Activated CD4-positive, alpha-beta T cell treated with anti-CD3 and anti-CD28 coated beads, Interleukin-2, Interleukin-4, amounts not matched to agents 100 ng/mL and 50 ng/mL, durations not matched to agents 16 hours and 8 hours (primary cell): Measurements from ENCODE around the gene SLC38A6.
A peak's percentile ranks its signal among the peaks of the same experiment; 100 is the strongest.

Experiments
- DNase-seq: peaks from one replicate; pipeline ENCODE4 v3.0.0-alpha.2; 2020; ENCODE audit warnings: low spot score

SLC38A6 gene

GRCh38 chr14:60977847-60978246 is 3.2 kb upstream of the SLC38A6 start:
- no peak for DNase-seq

GRCh38 chr14:60981633-60982455 is 799 bp downstream of the SLC38A6 start:
- peak; percentile 34 for DNase-seq

GRCh38 chr14:60984196-60984595 is 3.2 kb downstream of the SLC38A6 start:
- no peak for DNase-seq

- DNase-seq: no peak
These were observed 5.5 kb downstream of the SLC38A6 start for GRCh38 chr14:60986500-60986899.

GRCh38 chr14:60989599-60989998 is 8.6 kb downstream of the SLC38A6 start:
- DNase-seq: no peak

GRCh38 chr14:60998617-60999016 is 17.6 kb downstream of the SLC38A6 start:
- DNase-seq: no peak

- DNase-seq: no peak
These were observed 18.5 kb downstream of the SLC38A6 start for GRCh38 chr14:60999536-60999935.

GRCh38 chr14:61003571-61003970 is 22.5 kb downstream of the SLC38A6 start:
- no peak for DNase-seq

GRCh38 chr14:61019537-61019936 is 38.5 kb downstream of the SLC38A6 start:
- no peak for DNase-seq

GRCh38 chr14:61025251-61026223 is 44.5 kb downstream of the SLC38A6 start:
- DNase-seq: peak; percentile 76

GRCh38 chr14:61026526-61026925 is 45.5 kb downstream of the SLC38A6 start:
- DNase-seq: no peak

GRCh38 chr14:61031026-61031425 is 50.0 kb downstream of the SLC38A6 start:
- no peak for DNase-seq

- DNase-seq: no peak
These were observed 52.0 kb downstream of the SLC38A6 start for GRCh38 chr14:61033054-61033453.

GRCh38 chr14:61033855-61034254 is 52.8 kb downstream of the SLC38A6 start:
- DNase-seq: no peak

GRCh38 chr14:61034416-61035120 is 53.5 kb downstream of the SLC38A6 start:
- peak; percentile 50 for DNase-seq

GRCh38 chr14:61037215-61037614 is 56.2 kb downstream of the SLC38A6 start:
- no peak for DNase-seq

GRCh38 chr14:61041704-61042103 is 60.7 kb downstream of the SLC38A6 start:
- peak; percentile 11 for DNase-seq

- no peak for DNase-seq
These were observed 61.2 kb downstream of the SLC38A6 start for GRCh38 chr14:61042220-61042619.

GRCh38 chr14:61043506-61043905 is 62.5 kb downstream of the SLC38A6 start:
- no peak for DNase-seq

GRCh38 chr14:61047021-61047420 is 66.0 kb downstream of the SLC38A6 start:
- no peak for DNase-seq

- DNase-seq: no peak
These were observed 67.6 kb downstream of the SLC38A6 start for GRCh38 chr14:61048640-61049039.

- DNase-seq: no peak
These were observed 69.4 kb downstream of the SLC38A6 start for GRCh38 chr14:61050417-61050816.
